DMS79 (cell line): ENCODE data around the gene CHADL.
A peak's percentile ranks its signal among the peaks of the same experiment; 100 is the strongest.
"Not testable (repeated sequence)": the region's sequence is repeated elsewhere in the genome, so short reads cannot be mapped to it uniquely, and the experiment has no call there.

ENCODE experiments used
- DNase-seq: peaks from one replicate; lab custom pipeline; 2025; lab: John Stamatoyannopoulos, UW

Gene CHADL

DNA sequence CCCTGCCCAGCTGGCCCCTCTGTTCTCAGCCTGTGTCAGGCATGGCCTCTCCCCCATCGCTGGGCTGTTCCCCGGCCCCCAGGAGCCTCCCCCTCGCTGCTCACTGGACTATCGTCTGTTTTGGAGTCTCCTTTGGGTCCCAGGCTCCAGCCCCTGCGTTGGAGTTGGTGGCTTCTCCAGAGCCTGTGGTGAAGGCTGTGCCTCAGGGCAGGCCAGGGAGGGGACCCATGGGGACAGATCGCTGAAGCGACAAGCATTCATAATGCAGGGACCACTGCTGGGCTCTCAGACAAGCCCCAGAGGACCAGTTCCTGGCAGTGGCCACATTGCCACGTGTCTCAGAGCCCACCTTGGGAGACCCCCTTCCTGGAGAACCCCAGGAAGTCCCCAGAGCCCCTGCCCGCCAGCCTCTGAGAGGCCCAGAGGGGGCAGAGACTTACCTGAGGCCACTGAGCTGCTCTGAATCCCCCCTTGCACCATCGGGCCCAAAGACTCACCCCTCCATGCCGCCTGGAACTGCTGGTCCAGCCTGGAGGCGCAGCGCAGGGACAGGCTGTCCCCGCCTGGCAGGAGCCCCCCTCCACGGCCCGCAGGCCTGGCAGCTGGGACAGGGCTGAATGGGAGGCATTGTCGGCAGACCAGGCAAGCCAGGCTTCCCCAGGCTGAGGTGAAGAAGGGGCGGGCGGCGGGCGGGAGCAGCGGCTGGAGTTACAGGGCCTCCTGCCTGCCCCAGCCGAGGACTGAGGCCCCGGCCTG lies at the start of gene CHADL:
CHADL (minus strand) TSS at position 555 of the 756 bp plus-strand sequence; CDS start at position 505, 50 bp downstream.
- DNase-seq: no peak

DNA sequence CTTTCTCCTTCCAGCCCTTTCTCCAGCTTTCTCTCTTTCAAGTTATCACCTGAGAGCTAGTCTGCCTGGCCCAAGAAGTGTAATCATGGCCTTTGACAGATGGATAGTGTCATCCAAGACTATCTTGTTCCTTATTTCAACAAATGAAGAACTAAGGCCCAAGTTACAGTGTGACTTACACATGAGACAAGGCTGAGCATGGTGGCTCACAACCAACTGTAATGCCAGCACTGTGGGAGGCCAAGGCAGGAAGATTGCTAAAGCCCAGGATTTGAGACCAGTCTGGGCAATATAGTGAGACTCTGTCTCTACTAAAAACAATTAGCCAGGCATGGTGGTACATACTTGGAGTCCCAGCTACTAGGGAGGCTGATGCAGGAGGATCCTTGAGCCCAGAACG lies 48.9 kb upstream of the CHADL start:
- DNase-seq: no peak

DNA sequence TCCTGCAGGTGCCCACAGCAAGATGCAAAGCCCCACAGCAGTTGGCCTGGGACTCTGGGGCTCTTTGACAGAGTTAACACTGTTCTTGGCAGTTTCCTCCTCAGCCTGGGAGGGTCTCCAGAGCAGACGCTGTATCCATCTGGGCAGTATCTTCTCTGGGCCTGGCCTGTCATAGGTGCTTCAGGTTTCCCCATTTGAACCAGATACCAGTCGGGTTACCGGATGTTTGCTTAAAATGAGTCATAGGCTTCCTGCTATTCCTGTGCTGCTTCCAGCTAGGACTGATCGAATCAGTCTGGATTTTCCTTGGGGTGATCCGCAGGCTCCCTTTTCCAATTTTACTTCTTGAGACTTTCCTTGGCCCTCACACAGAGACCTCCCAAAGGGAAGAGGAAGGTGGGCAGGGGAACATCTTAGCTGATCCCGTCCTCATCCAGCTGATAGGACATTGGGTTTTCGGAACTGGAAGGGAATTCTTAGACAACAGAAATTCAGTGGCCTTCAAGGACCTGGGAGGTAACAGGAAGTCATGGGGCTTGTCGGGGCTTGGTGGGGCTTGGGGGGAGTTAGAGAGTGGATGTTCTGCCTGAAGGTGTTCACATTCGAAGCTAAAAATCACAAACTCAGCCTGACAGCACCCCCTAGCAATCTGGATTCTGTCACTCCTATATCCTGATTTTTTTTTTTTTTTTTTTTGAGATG lies 47.7 kb upstream of the CHADL start:
- no peak for DNase-seq

- no peak for DNase-seq
Observed at GRCh38 chr22:41286639-41287091, 45.9 kb upstream of the CHADL start.

GRCh38 chr22:41285820-41286638 lies 45.3 kb upstream of the CHADL start, which contains the start of gene RANGAP1:
Gene RANGAP1 (minus strand): TSS chr22:41286187. CDS start chr22:41281044, 5,143 bp downstream.
- DNase-seq: peak; percentile 91

DNA sequence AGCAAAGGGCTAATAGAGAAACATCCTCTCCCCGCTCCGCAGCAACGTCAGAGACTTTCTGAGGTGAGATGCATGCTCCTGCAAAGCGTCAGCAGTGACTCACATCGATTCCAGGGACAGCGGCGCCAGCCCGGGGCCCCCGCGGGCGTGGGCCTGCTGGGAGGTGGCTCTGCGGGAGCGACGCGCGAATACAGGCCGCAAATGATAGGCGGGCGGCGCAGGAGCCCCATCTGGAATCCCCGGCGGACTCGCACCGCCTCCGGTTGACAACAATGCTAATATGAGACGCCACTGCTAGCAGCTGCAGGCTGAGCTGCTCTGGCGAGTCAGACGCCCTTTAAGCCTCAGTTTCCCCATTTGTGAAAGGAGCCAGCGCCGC lies 44.7 kb upstream of the CHADL start:
- DNase-seq: no peak

DNA sequence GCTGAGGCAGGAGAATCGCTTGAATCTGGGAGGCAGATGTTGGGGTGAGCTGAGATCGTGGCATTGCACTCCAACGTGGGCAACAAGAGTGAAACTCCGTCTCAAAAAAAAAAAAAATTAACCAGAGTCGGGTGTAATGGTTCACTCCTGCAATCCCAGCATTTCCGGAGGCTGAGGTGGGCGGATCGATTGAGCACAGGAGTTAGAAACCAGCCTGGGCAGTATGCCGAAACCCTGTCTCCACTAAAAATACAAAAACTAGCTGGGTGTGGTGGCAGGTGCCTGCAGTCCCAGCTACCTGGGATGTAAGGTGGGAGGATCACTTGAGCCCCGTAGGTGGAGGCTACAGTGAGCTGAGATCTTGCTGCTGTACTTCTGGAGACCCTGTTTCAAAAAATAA lies 43.7 kb upstream of the CHADL start:
- no peak for DNase-seq

DNA sequence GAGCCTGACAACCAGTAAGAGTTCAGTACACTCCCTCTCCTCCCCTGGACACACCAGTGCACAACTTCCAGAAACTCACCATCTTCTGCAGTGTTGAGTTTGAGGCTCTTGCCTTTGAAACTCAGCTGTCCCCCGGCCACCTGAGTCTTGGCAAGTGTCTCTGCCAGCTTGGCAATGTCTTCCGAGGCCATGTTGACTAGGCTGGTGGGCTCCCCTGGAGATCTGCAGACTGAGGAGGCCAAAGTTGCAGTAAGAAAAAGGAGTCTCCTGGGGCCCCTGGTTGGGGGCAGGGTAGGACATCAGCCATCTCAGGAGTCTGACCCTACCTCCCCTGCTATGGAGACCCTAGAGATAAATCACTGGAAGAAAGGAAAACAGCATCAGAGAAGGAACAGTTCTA lies 40.1 kb upstream of the CHADL start:
- no peak for DNase-seq

- DNase-seq: peak; percentile 52
Observed at GRCh38 chr22:41280065-41280464, 39.3 kb upstream of the CHADL start.

DNA sequence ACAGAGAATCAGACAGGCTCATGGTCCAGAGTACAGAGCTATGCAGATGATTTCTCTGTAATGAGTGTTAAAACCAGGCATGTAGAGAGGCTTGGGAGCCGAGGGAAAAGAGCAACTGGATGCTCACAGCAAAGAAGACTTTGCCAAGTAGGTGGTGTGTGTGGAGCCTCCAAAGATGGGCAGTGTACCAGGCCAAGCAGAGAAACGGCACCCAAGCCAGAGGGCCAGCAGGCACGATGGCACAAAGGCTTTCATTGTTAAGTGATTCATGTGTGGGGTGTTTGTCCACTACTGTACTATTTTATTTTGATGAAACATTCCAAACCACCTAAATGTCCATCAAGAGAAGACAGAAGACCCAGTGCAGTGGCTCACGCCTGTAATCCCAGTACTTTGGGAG lies 34.1 kb upstream of the CHADL start:
- no peak for DNase-seq

GRCh38 chr22:41273128-41273527 lies 32.4 kb upstream of the CHADL start:
- DNase-seq: no peak

DNA sequence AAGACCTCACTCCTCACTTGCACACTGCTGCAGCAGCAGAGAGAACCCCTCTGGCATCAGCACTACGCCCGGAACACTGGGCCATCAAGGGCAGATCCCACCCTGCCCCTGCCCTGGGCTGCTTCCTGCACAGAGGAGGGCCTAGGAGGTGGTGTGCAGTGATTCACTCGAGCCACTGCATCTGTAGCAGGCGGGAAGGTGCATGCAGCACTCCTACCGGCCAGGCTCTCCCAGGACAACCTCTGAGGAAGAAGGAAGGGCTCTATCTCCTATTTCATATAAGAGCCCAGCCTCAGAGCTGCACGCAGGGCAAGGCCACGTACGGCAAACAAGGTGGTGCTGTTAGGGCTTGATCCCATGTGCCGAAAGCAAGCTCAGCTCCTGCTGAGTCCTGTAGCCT lies 31.1 kb upstream of the CHADL start:
- DNase-seq: no peak

DNA sequence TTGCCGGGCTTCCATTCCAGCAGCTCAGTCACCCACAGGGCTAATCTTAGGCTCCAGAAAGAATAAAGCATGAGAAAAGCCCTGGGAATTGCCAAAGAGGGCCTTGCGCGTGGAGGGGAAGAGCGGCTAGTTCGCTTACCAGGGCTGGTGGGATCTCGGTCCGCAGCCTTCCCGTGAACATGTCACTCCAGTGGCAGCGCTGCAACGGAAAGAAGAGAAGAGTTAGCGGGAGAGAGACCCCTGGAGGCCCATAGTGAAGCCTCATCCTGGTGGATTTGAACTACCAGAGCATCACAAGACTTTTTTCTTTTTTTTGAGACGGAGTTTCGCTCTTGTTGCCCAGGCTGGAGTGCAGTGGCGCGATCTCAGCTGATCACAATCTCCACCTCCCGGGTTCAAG lies 27.2 kb upstream of the CHADL start:
- DNase-seq: no peak

DNA sequence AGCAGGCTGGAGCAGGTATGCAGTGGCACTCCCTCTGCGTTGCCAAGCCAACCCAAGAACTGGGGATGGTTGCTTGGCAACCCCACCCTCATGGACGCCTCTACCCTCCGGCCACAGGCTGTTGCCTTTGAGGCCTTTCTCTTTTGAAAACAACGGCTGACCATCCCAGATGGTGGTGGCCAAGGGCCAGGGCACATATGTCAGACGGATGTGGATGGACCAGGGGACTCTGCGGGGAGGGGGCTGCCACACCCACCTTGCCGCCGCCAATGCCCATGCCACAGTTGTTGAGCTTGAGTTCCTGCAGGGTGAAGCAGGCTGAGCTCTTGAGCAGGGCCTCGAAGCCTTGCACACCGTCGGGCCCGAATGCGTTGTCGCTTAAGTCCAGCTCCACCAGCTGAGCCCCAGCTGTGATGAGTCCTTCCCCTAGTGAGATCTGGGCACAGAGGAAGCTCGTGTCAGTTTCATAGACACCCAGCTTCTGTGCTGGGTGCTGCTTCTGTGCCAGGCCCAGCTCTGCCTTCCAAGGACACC lies 23.7 kb upstream of the CHADL start:
- no peak for DNase-seq

GRCh38 chr22:41263704-41264103 lies 23.0 kb upstream of the CHADL start:
- DNase-seq: no peak

GRCh38 chr22:41262250-41262765 lies 21.6 kb upstream of the CHADL start:
- no peak for DNase-seq

DNA sequence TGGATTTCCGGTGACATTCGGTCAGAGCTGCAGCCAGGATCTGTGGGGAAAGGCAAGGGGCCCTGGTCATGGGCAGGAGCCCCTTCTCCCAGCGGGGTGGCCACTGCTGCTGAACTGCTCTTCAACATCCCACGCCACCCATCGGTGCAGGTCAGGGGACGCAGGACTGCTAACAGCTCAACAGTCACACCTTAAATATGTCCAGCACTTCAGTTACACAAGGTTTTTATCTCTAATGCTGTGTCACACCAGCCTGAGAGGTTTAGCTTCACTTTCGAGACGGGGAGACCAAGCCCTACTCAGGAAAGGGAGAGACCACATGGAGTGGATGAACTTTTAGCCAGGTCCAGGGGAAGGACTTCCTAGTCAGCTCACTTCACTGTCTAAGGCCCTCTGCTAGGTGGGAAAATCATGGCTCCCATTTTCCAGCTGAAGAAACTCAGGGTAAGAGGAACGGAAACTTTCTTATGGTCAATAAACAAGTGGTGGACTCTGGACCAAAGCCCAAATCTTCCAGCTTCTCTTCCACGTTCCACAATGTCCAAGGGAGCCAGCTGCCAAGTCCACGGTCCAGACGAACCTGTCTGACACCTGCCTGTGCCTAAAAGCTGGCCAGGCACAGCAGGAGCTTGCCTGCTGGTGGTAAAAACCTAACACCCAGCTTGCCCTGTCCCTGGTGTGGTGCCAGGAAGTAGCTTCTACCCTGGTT lies 21.0 kb upstream of the CHADL start:
- DNase-seq: no peak

GRCh38 chr22:41260871-41261270 lies 20.1 kb upstream of the CHADL start:
- DNase-seq: no peak

DNA sequence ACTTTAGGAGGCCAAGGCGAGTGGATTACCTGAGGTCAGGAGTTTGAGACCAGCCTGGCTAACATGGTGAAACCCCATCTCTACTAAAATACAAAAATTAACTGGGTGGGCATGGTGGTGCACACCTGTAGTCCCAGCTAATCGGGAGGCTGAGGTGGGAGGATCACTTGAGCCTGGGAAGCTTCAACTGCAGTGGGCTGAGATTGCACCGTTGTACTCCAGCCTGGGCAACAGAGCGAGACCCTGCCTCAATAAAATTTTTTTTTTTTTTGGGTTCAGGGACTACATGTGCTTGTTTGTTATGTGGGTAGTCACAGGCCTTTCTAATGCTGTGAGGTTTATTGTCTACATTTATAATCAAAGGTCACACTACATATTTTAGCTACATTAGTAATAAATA lies 19.0 kb upstream of the CHADL start:
- not testable (repeated sequence) for DNase-seq

DNA sequence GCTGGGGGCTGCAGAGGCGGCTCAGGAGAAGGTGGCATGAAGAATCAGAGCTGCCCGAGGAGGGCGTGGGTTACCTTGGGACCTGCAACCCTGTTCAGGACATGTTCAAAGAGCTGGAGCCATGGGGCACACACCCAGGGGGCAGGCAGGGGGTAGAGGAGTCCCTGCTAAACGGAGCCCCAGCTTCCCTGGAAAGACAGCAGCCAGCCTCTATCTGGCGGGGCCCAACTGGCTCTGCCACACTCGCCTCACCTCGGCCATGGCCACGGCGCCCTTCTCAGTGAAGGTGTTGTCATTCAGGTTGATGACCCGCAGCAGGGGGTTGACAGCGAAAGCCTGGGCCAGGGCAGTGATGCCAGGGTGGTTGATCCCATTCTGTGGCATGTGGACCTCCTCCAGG lies 17.0 kb upstream of the CHADL start:
- DNase-seq: no peak
